ENCODE measurements around the gene PTPN5. TPM values are rescaled to one million over a fixed set of nuclear protein-coding genes. Genes with fewer than 3 reads are reported as not detected.
"Not testable (repeated sequence)": the region's sequence is repeated elsewhere in the genome, so short reads cannot be mapped to it uniquely, and the experiment has no call there.

Gene PTPN5
- total RNA-seq (10 to 100 TPM; 18.0 to 25.9 TPM), polyA plus RNA-seq (ENCODE audit: insufficient read length in 2 of 2) (10 to 100 TPM; 80.1 to 92.8 TPM)
- long read RNA-seq, donor 1, partial matches to known transcripts = 0 of 6 reads
- long read RNA-seq, donor 1, other reads (novel, unspliced or antisense) = 0 of 6 reads
- long read RNA-seq, donor 2, partial matches to known transcripts = 0 of 3 reads
- long read RNA-seq, donor 2, other reads (novel, unspliced or antisense) = 0 of 3 reads
- long read RNA-seq, donor 3, partial matches to known transcripts = 0 of 3 reads
- long read RNA-seq, donor 3, other reads (novel, unspliced or antisense) = 0 of 3 reads
- long read RNA-seq, donor 4, partial matches to known transcripts = 0 of 1 reads
- long read RNA-seq, donor 4, other reads (novel, unspliced or antisense) = 0 of 1 reads

GRCh38 chr11:18791207-18791968 lies at the start of gene PTPN5:
Gene PTPN5 (minus strand): TSS chr11:18791798. CDS start chr11:18771958, 19,840 bp downstream.
- Histone ChIP-seq H3K4me1 (ENCODE audit: control insufficient read depth, insufficient read depth, low read length) (peaks cover 21% of the 10 kb centered on the region), H3K4me3 (ENCODE audit: low read depth, low read length) (peak within 1 kb of the TSS; percentile 46), H3K9me3 (ENCODE audit: control insufficient read depth, insufficient read depth, low read length) (no peaks in the 10 kb centered on the region), H3K27me3 (ENCODE audit: control insufficient read depth, insufficient read depth, low read length) (peaks cover 17% of the 10 kb centered on the region), H3K36me3 (ENCODE audit: control insufficient read depth, insufficient read depth, low read length) (no peaks in the 10 kb centered on the region), H3K27ac (ENCODE audit: low read depth, low read length) (peak within 1 kb of the TSS; percentile 33)
- DNase-seq (ENCODE audit: low read depth in 4 of 6, low spot score in 6 of 6) = peak in 4 of 6 donors; percentile 31 to 91 (median 70)
- under 1% methylated on average over 91 of the region's 94 CpGs for WGBS (ENCODE audit: insufficient coverage)

GRCh38 chr11:18836417-18836816 lies 44.8 kb upstream of the PTPN5 start:
- 72% methylated on average over 2 of the region's 2 CpGs for WGBS (ENCODE audit: insufficient coverage)
- H3K4me1 ChIP-seq (ENCODE audit: control insufficient read depth, insufficient read depth, low read length) = no peaks in the 10 kb centered on the region

GRCh38 chr11:18834754-18835466 lies 43.3 kb upstream of the PTPN5 start:
- Histone ChIP-seq H3K36me3 (ENCODE audit: control insufficient read depth, insufficient read depth, low read length) (no peaks in the 10 kb centered on the region), H3K4me3 (ENCODE audit: low read depth, low read length) (no peak overlapping the region), H3K27me3 (ENCODE audit: control insufficient read depth, insufficient read depth, low read length) (no peaks in the 10 kb centered on the region), H3K27ac (ENCODE audit: low read depth, low read length) (no peak overlapping the region), H3K9me3 (ENCODE audit: control insufficient read depth, insufficient read depth, low read length) (no peaks in the 10 kb centered on the region), H3K4me1 (ENCODE audit: control insufficient read depth, insufficient read depth, low read length) (no peaks in the 10 kb centered on the region)
- DNase-seq (ENCODE audit: low read depth in 4 of 6, low spot score in 6 of 6) = no peak
- 70% methylated on average over 1 of the region's 5 CpGs for WGBS (ENCODE audit: insufficient coverage)

More at GRCh38 chr11:18836417-18836816, 44.8 kb upstream of the PTPN5 start:
- Histone ChIP-seq H3K27me3 (ENCODE audit: control insufficient read depth, insufficient read depth, low read length) (no peaks in the 10 kb centered on the region), H3K4me3 (ENCODE audit: low read depth, low read length) (no peak overlapping the region), H3K27ac (ENCODE audit: low read depth, low read length) (no peak overlapping the region), H3K36me3 (ENCODE audit: control insufficient read depth, insufficient read depth, low read length) (no peaks in the 10 kb centered on the region), H3K9me3 (ENCODE audit: control insufficient read depth, insufficient read depth, low read length) (no peaks in the 10 kb centered on the region)
- DNase-seq (ENCODE audit: low read depth in 4 of 6, low spot score in 6 of 6) = no peak

DNA sequence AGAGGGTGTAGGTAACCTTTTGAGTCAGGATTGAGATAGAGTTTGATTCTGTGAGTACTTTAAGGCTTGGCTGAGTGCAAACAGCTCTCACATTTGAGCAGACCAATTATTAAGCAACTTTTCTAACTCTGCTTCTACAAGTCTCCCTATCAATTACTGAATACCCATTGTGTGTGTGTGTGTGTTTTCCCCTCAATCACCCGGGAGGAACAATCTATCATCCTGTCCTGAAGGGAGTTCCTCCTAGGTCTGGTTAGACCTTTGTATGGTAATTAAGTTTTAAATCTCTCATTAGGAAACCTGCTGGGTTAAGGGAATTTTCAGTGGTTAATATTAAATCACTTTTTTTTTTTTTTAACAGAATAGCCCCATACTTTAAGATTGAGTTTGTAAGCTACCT lies 28.6 kb upstream of the PTPN5 start:
- H3K4me3 ChIP-seq (ENCODE audit: low read depth, low read length); H3K4me1 ChIP-seq (ENCODE audit: control insufficient read depth, insufficient read depth, low read length); DNase-seq (ENCODE audit: low read depth in 4 of 6, low spot score in 6 of 6); H3K27ac ChIP-seq (ENCODE audit: low read depth, low read length); H3K36me3 ChIP-seq (ENCODE audit: control insufficient read depth, insufficient read depth, low read length); H3K27me3 ChIP-seq (ENCODE audit: control insufficient read depth, insufficient read depth, low read length); H3K9me3 ChIP-seq (ENCODE audit: control insufficient read depth, insufficient read depth, low read length): not testable (repeated sequence)
- WGBS (ENCODE audit: insufficient coverage) = no CpG with 5 or more reads among the region's 1 CpG

DNA sequence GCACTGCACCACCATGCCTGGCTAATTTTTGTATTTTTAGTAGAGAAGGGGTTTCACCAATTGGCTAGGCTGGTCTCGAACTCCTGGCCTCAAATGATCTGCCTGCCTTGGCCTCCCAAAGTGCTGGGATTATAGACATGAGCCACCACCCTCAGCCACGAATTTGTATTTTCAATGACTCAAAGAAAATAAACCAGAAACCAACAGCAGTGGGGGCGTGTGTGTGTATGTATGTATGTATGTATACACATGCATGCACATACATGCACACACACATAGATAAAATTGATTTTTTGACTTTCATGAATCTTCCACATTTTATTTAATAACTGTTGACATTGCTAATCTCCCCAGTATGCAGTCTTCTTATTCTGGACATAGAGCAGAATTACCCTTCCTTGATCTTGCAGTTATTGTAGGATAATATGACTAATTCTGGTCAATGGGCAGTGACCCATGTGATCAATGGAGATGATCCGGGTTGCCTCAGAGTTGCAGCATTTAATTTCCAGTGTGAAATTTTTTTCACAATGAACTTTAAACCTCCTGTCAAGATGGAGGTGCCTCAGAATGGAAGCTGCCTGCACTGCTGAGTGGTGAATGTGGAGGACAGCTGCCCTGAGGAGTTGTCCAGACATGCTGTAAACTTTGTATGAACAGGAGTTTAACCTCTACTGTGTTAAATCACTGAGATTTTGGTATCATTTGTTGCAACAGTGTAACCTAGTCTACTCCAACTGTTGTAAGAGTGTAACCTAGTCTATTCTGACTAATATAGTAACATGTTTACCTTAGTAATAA lies 12.8 kb upstream of the PTPN5 start:
- Histone ChIP-seq H3K4me1 (ENCODE audit: control insufficient read depth, insufficient read depth, low read length) (no peaks in the 10 kb centered on the region), H3K9me3 (ENCODE audit: control insufficient read depth, insufficient read depth, low read length) (no peaks in the 10 kb centered on the region), H3K4me3 (ENCODE audit: low read depth, low read length) (no peak overlapping the region), H3K27ac (ENCODE audit: low read depth, low read length) (no peak overlapping the region), H3K27me3 (ENCODE audit: control insufficient read depth, insufficient read depth, low read length) (no peaks in the 10 kb centered on the region), H3K36me3 (ENCODE audit: control insufficient read depth, insufficient read depth, low read length) (no peaks in the 10 kb centered on the region)
- DNase-seq (ENCODE audit: low read depth in 4 of 6, low spot score in 6 of 6) = no peak
- 100% methylated on average over 1 of the region's 4 CpGs for WGBS (ENCODE audit: insufficient coverage)

GRCh38 chr11:18802381-18803257 lies 11.0 kb upstream of the PTPN5 start:
- 38% methylated on average over 4 of the region's 13 CpGs for WGBS (ENCODE audit: insufficient coverage)
- no peak overlapping the region for H3K27ac ChIP-seq (ENCODE audit: low read depth, low read length)
- H3K4me1 ChIP-seq (ENCODE audit: control insufficient read depth, insufficient read depth, low read length) = no peaks in the 10 kb centered on the region
- no peaks in the 10 kb centered on the region for H3K27me3 ChIP-seq (ENCODE audit: control insufficient read depth, insufficient read depth, low read length)
- peak in 4 of 6 donors; percentile 46 to 92 (median 66) for DNase-seq (ENCODE audit: low read depth in 4 of 6, low spot score in 6 of 6)
- no peak overlapping the region for H3K4me3 ChIP-seq (ENCODE audit: low read depth, low read length)
- no peaks in the 10 kb centered on the region for H3K9me3 ChIP-seq (ENCODE audit: control insufficient read depth, insufficient read depth, low read length)
- H3K36me3 ChIP-seq (ENCODE audit: control insufficient read depth, insufficient read depth, low read length) = no peaks in the 10 kb centered on the region

- WGBS (ENCODE audit: insufficient coverage) = no CpG with 5 or more reads among the region's 3 CpGs
- no peak overlapping the region for H3K27ac ChIP-seq (ENCODE audit: low read depth, low read length)
- H3K4me3 ChIP-seq (ENCODE audit: low read depth, low read length) = no peak overlapping the region
- H3K27me3 ChIP-seq (ENCODE audit: control insufficient read depth, insufficient read depth, low read length) = no peaks in the 10 kb centered on the region
- no peaks in the 10 kb centered on the region for H3K4me1 ChIP-seq (ENCODE audit: control insufficient read depth, insufficient read depth, low read length)
- DNase-seq (ENCODE audit: low read depth in 4 of 6, low spot score in 6 of 6) = no peak
- no peaks in the 10 kb centered on the region for H3K9me3 ChIP-seq (ENCODE audit: control insufficient read depth, insufficient read depth, low read length)
- H3K36me3 ChIP-seq (ENCODE audit: control insufficient read depth, insufficient read depth, low read length) = no peaks in the 10 kb centered on the region
Measured at GRCh38 chr11:18798799-18799469, 7.3 kb upstream of the PTPN5 start.

DNA sequence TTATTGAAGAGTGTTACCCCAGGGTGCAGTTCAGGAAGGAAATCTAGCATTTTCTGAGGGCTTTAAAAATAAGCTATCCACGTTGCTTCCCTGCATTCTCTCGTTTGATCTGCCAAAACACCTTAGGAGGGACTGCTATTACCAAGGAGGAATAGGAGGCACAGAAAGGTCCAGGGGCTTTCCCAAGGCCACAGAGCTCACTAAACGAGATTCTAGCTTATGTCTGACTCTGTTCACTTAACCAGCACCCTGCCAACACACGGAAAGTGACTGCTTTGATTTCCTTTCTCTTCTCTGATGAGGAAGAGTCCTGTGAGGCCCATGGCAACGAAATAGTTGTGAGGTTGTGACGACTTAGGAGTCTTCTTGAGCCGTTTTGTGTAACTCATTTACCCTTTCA lies 3.4 kb upstream of the PTPN5 start:
- H3K36me3 ChIP-seq (ENCODE audit: control insufficient read depth, insufficient read depth, low read length) = no peaks in the 10 kb centered on the region
- no peak overlapping the region for H3K27ac ChIP-seq (ENCODE audit: low read depth, low read length)
- H3K4me3 ChIP-seq (ENCODE audit: low read depth, low read length) = no peak overlapping the region
- H3K9me3 ChIP-seq (ENCODE audit: control insufficient read depth, insufficient read depth, low read length) = no peaks in the 10 kb centered on the region
- DNase-seq (ENCODE audit: low read depth in 4 of 6, low spot score in 6 of 6) = no peak
- 22% methylated on average over 3 of the region's 7 CpGs for WGBS (ENCODE audit: insufficient coverage)
- peaks cover 15% of the 10 kb centered on the region for H3K27me3 ChIP-seq (ENCODE audit: control insufficient read depth, insufficient read depth, low read length)
- H3K4me1 ChIP-seq (ENCODE audit: control insufficient read depth, insufficient read depth, low read length) = peaks cover 19% of the 10 kb centered on the region

Data from spinal cord (tissue), 10 donors.